ENCODE results near the gene HEBP1.
A peak's percentile ranks its signal among the peaks of the same experiment; 100 is the strongest.

The HEBP1 gene

DNA sequence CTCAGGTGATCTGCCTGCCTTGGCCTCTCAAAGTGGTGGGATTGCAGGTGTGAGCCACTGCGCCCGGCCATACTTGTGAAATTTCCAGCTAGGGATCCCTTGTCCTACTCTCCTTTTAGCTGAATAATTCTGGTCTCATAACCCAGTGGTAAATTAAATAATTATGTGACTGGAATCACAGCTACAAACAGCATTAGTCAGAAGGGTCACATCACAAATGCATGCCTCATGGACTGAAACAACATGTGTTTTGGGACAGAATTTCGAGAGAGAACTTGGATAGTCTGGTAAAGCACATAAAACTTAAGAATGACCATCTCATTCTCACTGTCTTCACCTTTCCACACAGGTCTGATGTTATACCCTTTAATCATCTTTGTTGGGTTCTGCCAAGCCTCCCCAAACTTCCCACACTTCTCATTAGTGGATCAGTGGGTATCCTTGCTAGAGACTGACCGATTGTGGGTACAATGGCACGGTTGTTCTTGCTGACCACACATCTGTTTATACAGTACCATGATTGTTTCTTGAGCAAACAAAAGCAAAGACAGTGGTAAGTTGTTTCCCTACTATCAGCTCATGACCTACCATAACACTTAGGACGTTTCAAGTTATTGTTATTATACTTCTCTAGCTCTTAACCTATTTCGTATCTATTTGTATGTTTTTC, 53.2 kb downstream of the HEBP1 start:
- DNase-seq: no peak

GRCh38 chr12:12945591-12945990, 54.5 kb downstream of the HEBP1 start:
- DNase-seq: no peak

- no peak for DNase-seq
Observed at GRCh38 chr12:12943586-12944260, 56.3 kb downstream of the HEBP1 start.

GRCh38 chr12:12941450-12942350, 58.4 kb downstream of the HEBP1 start:
- DNase-seq: no peak

- DNase-seq: no peak
Observed at GRCh38 chr12:12939888-12940287, 60.2 kb downstream of the HEBP1 start.

GRCh38 chr12:12938541-12938940, 61.5 kb downstream of the HEBP1 start:
- DNase-seq: no peak

DNA sequence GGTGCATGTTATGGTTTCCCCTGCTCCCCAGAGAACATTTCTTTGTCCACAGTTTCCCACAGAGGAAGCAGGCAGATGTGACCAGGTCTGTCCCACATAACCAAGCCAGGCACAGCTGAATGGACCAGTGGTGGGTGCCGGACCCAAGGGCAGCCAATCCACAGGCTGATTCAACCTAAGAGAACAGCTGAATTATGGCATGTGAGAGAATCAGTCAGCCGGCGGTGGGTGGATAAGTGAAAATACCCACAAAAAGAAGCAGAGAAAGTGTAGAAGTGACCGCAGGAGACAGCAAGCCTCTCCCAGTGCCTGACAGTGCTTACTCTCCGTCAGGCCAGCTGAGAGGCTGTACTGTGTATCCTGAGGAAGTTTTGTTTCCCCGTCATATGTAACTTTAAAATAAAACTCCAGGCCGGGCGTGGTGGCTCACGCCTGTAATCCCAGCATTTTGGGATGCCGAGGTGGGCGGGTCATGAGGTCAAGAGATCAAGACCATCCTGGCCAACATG, 63.0 kb downstream of the HEBP1 start:
- no peak for DNase-seq

GRCh38 chr12:12934556-12934955, 65.5 kb downstream of the HEBP1 start:
- DNase-seq: no peak

DNA sequence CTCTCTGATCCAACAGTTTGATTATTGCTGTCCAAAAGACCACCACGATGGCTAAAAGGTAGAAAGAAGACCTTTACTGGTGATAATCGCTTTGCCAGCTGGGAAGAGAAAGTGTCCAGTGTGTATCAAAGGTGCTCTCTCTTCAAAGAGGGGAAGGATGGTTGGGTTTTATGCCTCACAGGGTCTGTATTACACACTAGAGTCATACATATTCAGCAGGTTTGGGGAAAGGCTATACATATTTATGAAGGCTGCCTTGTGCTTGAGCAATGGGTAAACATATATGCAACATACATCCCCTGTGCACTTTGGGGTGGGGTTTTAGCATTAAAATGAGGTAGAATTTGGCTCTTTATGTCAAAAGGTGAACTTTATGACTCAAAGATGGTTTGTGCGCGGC, 66.3 kb downstream of the HEBP1 start:
- no peak for DNase-seq

DNA sequence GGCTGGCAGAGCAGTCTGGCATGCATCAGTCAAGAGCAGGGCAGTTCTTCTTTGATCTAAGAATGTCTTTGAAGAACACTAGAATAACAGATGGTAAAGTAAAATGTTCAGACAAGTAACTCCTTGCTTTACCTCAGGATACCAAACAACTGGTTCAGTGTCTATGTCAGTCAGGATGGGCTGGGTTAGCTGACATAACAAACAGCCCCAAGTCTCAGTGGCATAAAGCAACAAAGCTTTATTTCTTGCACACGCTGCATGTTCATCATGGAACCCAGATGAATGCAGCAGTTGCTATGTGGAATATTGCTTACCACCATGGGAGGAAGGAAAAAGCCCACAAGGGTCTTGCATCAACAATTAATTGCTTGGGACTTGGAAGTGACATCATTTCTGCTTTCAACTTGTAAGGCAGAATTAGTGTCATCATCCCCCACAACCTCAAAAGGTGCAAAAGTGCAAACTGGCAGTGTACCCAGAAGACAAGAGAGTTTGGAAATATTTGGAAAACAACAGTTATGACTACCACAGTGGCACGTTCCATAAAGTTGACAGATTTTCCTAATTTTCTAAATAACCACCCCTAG, 69.3 kb downstream of the HEBP1 start:
- no peak for DNase-seq

GRCh38 chr12:12929696-12930095, 70.4 kb downstream of the HEBP1 start:
- DNase-seq: no peak

- DNase-seq: peak; percentile 52
Observed at GRCh38 chr12:12927211-12928079, 72.6 kb downstream of the HEBP1 start.

DNA sequence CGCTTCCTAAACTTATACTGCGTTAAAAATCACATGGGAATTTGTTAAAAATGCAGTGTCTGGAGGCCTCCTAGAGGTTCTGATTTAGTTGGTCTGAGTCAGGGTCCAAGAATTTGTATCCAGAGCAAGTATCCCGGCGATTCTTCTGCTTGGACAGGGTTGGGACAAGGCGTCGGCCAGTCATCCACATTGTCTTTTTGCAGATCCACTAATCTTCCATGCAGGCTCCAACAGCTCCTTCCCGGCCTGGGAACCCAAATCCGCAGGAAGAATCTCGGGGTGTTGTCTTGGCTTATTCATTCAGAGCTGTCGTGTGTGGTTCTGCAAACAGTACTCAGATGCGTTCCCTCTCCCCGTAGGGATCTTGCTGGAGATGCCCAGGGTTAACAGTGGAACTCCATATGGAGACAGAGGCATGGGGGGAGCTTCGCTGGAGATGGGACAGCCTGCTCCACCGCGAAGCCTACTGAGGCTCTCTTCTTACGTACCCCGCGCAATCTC, 73.4 kb downstream of the HEBP1 start:
- DNase-seq: no peak

GRCh38 chr12:12925388-12925787, 74.7 kb downstream of the HEBP1 start:
- DNase-seq: no peak

All from activated T-cell treated with anti-CD3 and anti-CD28 coated beads, Interleukin-2, amount 50 U/mL, for 1 hour (primary cell).